A673 (cell line): ENCODE measurements around the gene HNF1A. TPM values are rescaled to one million over a fixed set of nuclear protein-coding genes. Genes with fewer than 3 reads are reported as not detected.

Experiments
- BruUV-seq: library from RNA; stranded (reverse); fragments of 400-500 nt; replicated peaks from 2 replicates; lab custom pipeline; 2021; lab: Mats Ljungman, UMichigan
- CTCF ChIA-PET: fragments of 300-600 bp; sonication (Branson Sonifier 250); formaldehyde crosslinking; loops from one replicate; lab custom pipeline; 2022; ENCODE audit warnings: antibody characterized with exemption; lab: Charles Lee
- POLR2A ChIA-PET: fragments of 300-600 bp; sonication (Branson Sonifier 250); formaldehyde crosslinking; loops from one replicate; lab custom pipeline; 2022; ENCODE audit warnings: antibody characterized with exemption; ENCODE audit not compliant: low non-redundant PET; lab: Charles Lee
- DNase-seq: peaks from one replicate; pipeline ENCODE4 v3.0.0-alpha.2; 2015; ENCODE audit warnings: low spot score
- H3K27ac ChIP-seq: fragments of 200-600 bp; sonication (generic); 2 replicates; pipeline ENCODE4 v1.5.1; 2016; ENCODE audit warnings: mixed run types, low read depth, mild to moderate bottlenecking, mixed read lengths, antibody characterized with exemption, low read length; ENCODE audit not compliant: poor library complexity, severe bottlenecking
- H3K27me3 ChIP-seq: fragments of 200-600 bp; sonication (generic); replicated peaks from 2 replicates; pipeline ENCODE4 v1.6.1; 2017; ENCODE audit warnings: mixed run types, low read depth, mild to moderate bottlenecking, mixed read lengths, antibody characterized with exemption, low read length; ENCODE audit not compliant: insufficient read depth, poor library complexity
- H3K36me3 ChIP-seq: fragments of 200-600 bp; sonication (generic); 2 replicates; pipeline ENCODE4 v1.6.1; 2016; ENCODE audit warnings: mixed run types, mild to moderate bottlenecking, mixed read lengths, antibody characterized with exemption, low read length; ENCODE audit not compliant: insufficient read depth, poor library complexity, severe bottlenecking
- H3K4me1 ChIP-seq: fragments of 200-600 bp; sonication (generic); 2 replicates; pipeline ENCODE4 v1.6.1; 2017; ENCODE audit warnings: mixed run types, mild to moderate bottlenecking, mixed read lengths, antibody characterized with exemption, low read length; ENCODE audit not compliant: insufficient read depth, poor library complexity, severe bottlenecking
- H3K4me3 ChIP-seq: fragments of 200-600 bp; sonication (generic); 2 replicates; pipeline ENCODE4 v1.5.1; 2016; ENCODE audit warnings: low read depth, mixed run types, mild to moderate bottlenecking, mixed read lengths, low read length; ENCODE audit not compliant: poor library complexity, severe bottlenecking
- H3K9me3 ChIP-seq: fragments of 200-600 bp; sonication (generic); 2 replicates; pipeline ENCODE4 v1.6.1; 2016; ENCODE audit warnings: mixed run types, low read depth, mild to moderate bottlenecking, mixed read lengths, antibody characterized with exemption, low read length; ENCODE audit not compliant: poor library complexity, severe bottlenecking
- CTCF ChIP-seq: fragments of 300-800, 200-600 bp; sonication (generic); conservative IDR thresholded peaks from 2 replicates; pipeline ENCODE4 v1.5.1; 2017; ENCODE audit warnings: low read depth, mild to moderate bottlenecking, antibody characterized with exemption, low read length, moderate library complexity, mixed read lengths
- EZH2 ChIP-seq: fragments of 200-600 bp; sonication (generic); IDR thresholded peaks from 2 replicates; pipeline ENCODE4 v1.6.1; 2017; ENCODE audit warnings: borderline replicate concordance, low read depth, mild to moderate bottlenecking, mixed read lengths, antibody characterized with exemption, low read length; ENCODE audit not compliant: poor library complexity, severe bottlenecking
- intact Hi-C: fragments of 100-400 bp; cut with micrococcal nuclease; formaldehyde crosslinking; loops from one replicate; pipeline ENCODE4 v1.10.0; 2022; ENCODE audit not compliant: unreplicated experiment
- total RNA-seq: library from RNA; stranded (reverse); gene quantifications from 2 replicates; pipeline ENCODE4 v1.2.3, GENCODE V29; 2021

The HNF1A gene
- total RNA-seq, 1 experiment from 2014 or later: not detected

GRCh38 chr12:120999191-121000120 is 21.1 kb downstream of the HNF1A start:
- H3K27ac ChIP-seq: no peak overlapping the region
- POLR2A ChIA-PET: no interaction called here
- intact Hi-C loops: no loop called here
- H3K36me3 ChIP-seq: peaks cover 18% of the 10 kb centered on the region
- no peak for DNase-seq
- H3K4me3 ChIP-seq: no peak overlapping the region
- CTCF ChIA-PET: no interaction called here
- TF ChIP-seq EZH2 (no peak), CTCF (no peak)
- H3K9me3 ChIP-seq: no peaks in the 10 kb centered on the region
- no peaks in the 10 kb centered on the region for H3K4me1 ChIP-seq
- BruUV-seq: no TSS peak
- no peaks in the 10 kb centered on the region for H3K27me3 ChIP-seq

DNA sequence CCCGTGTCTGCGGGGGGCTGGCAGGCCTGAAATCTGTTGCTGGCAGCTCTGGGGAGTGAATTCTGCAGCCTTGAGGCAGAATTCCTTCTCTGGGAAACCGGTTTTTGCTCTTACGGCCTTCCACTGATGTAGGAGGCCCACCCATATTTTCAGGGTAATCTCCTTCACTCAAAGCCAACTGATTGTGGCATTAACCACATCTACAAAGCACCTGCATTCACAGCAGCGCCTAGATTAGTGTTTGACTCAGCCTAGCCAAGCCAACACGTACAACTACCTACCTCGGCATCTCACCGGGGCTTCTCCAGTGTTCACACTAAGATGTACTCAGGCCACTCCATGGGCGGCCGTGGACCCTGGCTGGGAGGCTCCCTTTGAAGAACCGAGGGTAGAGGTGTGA is 22.2 kb downstream of the HNF1A start:
- Histone ChIP-seq H3K36me3 (peaks cover 22% of the 10 kb centered on the region), H3K9me3 (no peaks in the 10 kb centered on the region), H3K4me1 (no peaks in the 10 kb centered on the region), H3K27me3 (no peaks in the 10 kb centered on the region), H3K4me3 (no peak overlapping the region), H3K27ac (no peak overlapping the region)
- DNase-seq: no peak
- TF ChIP-seq CTCF (no peak), EZH2 (no peak)
- ChIA-PET POLR2A (no interaction called here), CTCF (no interaction called here)
- BruUV-seq: no TSS peak
- intact Hi-C loops: no loop called here

- Histone ChIP-seq H3K4me1 (no peaks in the 10 kb centered on the region), H3K27me3 (no peaks in the 10 kb centered on the region), H3K27ac (no peak overlapping the region), H3K9me3 (no peaks in the 10 kb centered on the region), H3K4me3 (no peak overlapping the region), H3K36me3 (peaks cover 22% of the 10 kb centered on the region)
- POLR2A ChIA-PET: no interaction called here
- intact Hi-C loops: no loop called here
- BruUV-seq: no TSS peak
- no peak for TF ChIP-seq EZH2
- DNase-seq: no peak
- CTCF ChIA-PET: no interaction called here
These were observed 22.7 kb downstream of the HNF1A start for GRCh38 chr12:121001060-121001459.
